HPDE6-E6E7 (cell line): Measurements from ENCODE around the gene GAN.
"Not testable (repeated sequence)": the region's sequence is repeated elsewhere in the genome, so short reads cannot be mapped to it uniquely, and the experiment has no call there.

Experiments used
- DNase-seq: peaks from one replicate; pipeline ENCODE4 v3.0.0; 2011; ENCODE audit warnings: missing footprints; ENCODE audit errors: extremely low spot score

The GAN gene

DNA sequence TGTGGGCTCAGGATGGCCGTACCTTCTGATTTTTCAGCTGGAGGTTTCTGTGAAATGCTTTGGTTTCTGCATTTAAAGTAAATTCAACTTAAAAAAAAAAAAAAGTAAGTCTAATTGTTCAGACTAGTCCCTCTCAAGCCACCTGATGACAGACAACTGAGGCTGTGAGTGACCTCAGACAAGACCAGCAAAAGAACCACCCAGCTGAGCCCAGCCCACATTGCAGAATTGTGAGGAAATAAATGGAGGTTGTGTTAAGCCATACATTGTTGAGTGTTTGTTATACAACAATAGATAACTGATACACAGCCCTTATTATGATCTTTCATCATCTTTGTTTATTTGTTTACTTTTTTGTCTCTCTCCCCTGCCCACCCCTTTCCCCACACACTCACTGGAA lies 85.1 kb downstream of the GAN start:
- no peak for DNase-seq

DNA sequence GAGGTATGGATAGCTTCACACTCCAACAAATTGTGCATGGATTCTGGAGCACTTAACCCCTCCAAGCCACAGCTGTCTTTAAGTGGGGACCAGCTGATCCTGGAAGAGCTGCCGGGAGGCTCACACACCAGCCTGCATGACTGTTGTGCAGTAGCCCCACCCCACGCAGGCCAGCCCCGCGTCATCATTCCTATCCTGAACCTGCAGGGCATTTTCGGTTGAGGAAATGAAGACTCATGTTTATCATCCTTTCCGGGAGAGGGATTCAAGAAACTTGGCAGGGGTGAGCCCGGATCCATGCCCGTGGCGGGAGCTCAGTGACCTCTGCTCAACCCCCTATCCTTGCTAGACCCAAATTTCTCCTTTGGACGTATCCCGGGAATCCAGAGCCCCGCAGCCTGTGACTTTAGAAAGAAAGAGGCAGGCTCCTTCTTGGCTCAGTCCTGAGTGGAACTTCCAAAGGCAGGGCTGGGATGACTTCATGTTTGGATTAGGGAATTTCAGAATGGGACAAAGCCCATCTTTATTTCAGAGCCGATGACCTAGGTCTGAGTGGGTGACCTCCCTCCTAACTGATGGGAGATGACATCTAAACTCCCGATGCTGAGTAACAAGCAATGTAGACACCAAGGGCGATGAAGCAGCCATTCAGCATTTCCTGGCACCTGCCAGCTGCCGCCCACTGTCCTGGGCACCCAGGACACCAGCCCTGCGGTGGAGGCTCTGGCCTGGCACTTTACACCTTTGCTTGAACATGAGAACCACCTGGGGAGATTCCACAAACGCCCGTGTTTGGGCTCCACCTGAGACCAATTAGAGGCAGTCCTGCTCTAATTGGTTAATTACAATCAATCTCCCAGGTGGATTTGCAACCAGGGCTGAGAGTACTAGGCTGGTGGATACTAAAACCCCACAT lies 86.5 kb downstream of the GAN start:
- DNase-seq, result peak; percentile 99

DNA sequence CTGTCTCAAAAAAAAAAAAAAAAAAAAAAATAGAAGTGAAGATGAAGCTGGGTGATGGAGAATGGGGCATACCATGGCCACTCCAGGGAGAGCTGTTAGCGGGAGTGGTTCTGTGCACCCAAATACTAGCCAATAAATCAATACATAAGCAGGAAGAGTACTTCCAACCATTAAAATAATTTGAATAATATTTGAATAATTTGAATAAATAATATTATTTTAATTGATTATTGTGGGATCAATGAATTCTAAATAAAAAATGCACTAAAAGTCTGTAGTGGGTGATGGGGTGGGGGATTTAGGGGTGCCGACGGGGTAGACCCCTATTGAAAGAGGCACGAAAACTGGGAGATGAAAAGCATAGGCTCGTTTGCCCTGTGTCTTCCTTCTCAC lies 88.4 kb downstream of the GAN start:
- DNase-seq, result no peak

DNA sequence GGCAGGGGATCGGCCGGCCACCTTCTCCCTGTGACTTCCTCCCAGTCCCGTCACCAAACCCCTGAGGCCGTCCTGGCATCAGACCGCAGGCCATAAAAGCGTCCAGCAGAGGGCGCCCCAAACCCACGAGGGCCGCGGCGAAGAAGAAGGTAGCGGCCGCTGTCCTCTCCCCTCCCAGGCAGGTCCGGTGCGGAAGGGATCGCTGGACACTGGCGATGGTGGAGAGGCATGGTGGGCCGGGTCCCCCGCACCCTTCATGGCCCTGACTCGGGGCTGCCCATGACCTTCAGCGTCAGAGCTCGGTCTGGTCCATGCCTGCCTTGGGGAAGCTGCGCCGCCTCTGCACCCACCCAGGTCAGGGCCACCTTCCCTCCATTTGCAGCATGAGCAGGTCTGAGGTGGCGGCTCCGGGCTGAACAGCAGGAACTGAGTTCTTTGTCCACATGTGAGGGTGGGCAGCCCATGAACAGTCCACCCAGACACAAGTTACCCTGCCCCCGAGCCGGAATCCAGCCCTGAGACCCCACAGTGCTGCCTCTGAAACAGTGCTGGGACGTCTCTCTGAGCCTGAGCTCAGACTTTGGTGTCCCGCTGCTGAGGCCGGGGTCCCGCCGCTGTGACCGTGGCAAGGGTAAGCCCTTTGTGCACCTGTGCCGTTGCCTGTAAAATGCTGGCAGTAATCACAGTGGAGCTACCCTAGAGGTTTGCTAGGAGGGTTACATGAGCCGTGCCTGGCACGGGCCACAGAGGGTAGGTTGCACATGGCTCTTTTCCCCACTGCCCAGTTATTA lies 89.0 kb downstream of the GAN start:
- DNase-seq, result peak; percentile 84

DNA sequence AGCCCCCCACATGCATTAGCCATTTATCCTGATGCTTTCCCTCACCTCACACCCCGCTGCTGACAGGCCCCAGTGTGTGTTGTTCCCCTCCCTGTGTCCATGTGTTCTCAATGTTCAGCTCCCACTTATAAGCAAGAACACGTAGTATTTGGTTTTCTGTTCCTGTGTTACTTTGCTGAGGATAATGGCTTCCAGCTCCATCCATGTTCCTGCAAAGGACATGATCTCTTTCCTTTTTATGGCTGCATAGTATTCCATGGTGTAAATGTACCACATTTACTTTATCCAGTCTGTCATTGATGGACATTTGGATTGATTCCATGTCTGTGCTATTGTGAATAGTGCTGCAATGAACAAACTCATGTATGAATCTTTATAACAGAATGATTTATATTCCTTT lies 90.2 kb downstream of the GAN start:
- not testable (repeated sequence) for DNase-seq

DNA sequence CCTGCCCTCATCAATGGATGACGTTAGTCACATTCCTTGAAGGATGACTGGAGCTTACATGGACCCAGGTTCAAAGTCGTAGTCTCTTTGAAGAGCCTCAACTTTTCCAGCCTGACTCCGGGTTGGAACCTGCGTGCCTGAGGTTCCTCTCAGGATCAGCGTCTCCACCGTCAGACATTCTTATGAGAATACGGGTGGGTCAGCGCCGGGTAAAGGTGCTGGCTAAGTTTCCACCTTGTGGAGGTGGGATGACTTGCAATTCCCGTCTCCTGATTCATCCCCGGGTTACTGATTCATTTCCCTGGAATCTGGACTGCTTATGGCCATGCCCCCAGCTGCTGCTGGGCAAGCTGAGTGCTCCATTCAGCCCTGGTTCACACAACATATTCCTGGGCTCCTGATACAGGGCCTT lies 90.9 kb downstream of the GAN start:
- peak; percentile 96 for DNase-seq

DNA sequence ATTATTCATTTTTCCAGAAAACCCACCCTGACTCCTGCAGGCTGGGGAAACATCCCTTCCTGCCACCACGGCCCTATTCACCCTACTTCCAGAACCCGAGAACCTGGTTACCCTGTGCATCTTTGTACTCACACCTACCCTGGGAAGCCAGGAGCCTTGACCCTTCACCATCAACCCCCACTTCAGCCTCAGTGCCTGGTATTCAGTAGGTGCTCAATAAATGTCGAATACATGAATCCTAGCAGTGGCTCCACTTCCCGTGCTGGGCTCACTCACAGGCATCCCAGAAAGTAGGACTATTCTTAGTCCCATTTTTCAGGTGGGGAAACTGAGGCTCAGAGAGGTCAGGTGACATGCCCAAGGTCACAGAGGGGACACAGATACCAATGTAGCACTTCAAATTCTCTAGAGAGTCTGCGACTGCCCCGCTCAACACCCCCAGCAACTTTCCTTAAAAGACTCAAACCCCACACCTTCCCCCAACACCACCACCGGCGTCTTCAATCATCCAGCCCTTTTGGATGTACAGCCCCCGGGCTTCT lies 93.7 kb downstream of the GAN start:
- no peak for DNase-seq

DNA sequence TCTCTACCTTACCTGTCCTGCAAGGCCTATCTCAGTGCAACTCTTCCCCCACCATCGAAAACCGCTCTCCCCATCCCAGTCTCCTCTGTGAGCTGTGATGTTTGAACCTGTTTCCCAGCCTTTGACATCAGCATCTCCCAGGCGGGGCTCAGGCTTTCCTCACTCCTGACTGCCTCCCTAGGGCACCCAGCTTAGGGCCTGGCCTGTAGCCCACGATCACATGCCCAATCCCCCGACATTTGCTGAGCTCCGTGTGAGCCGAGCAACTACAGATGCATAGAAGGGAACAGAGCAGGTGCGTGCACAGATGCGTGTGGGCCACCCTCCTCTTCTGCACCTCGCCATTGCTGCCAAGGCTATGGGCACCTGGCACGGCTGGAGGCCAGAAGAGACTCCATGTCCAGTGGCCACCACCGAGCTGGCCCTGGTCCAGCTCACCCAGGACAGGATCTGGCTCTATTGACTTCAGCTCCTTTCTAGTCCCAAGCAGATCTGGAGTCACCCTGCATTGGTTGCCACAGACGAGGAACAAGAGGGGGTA lies 94.3 kb downstream of the GAN start:
- no peak for DNase-seq

DNA sequence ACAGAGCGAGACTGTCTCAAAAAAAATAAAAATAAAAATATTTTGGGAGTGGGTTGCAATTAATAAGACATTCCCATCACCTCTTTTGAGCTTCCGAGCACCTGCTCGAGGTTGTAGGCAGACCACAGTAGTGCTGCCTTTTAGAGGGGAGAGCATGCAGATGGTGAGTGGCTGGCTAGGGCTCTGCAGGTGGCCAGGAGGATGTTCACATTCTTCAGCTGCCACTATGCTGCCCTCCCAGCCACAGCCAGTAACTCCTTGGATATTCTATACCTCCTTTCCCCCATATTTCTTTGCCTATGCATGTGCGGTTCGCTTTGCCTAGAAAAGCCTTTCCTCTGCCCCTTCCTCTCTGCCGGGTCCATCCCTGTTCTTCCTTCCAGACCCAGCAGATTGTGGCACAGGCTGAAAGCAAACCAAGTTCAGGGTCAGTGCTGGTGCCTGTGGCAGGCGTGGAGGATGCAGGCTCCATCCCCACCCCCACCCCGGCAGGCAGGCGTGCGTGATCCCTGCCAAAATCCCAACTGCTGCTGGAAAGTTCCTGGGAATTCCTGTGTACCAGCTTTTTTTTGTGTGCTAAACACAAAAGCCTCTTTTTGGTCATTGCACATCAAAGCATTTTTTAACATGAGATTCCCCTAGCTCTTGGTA lies 96.0 kb downstream of the GAN start:
- DNase-seq, result no peak

DNA sequence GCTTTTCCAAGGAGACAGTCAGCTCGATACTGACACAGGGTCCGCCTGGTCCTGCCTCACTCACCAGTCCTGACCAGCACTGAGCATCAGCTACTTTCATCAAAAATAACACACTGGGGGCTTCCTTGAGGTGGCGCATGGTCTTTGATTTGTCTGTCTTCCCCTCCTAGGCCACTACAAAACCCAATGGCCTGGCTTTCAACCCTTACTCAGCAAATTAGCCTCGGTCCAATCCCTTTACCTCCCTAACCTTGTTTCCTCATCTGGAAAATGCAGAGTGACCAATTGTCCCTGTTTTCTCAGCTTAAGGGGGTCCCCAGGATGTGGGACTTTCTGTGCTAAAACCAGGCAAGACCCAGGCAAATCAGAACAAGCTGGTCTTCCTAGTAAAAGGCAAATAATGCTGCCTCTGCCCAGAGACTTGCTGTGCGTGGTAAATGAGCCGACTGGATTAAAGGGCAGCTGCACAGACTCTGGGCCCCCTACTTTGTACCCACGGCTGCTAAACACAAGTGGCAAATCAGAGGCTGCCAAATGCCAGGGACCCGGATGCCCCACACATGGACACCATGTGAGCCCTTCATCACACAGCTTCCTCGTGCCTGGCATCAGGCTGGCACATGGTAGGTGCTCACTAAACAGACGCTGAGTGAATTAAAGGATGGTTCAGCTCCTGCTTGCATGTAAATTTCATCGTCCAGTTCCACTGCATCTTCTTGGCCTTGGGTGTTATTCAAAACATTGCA lies 98.7 kb downstream of the GAN start:
- no peak for DNase-seq

DNA sequence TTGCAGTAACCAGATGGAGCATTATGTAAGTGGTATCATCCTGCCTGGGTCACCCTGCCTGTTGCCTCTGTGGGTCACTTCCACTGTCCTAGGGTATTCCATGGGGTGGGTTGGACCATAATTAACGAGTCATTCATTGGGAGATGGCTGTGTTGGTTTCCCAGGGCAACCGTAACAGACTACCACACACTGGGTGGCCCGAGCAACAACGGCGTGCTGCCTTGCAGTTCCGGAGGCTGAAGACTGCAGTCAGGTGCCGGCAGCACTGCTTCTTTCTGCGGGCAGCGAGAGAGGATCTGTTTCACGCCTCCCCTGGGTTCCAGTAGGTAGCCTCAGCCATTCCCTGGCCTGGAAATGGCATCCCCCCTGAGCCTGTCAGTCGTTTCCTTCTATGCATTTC lies 101.0 kb downstream of the GAN start:
- DNase-seq, result no peak

DNA sequence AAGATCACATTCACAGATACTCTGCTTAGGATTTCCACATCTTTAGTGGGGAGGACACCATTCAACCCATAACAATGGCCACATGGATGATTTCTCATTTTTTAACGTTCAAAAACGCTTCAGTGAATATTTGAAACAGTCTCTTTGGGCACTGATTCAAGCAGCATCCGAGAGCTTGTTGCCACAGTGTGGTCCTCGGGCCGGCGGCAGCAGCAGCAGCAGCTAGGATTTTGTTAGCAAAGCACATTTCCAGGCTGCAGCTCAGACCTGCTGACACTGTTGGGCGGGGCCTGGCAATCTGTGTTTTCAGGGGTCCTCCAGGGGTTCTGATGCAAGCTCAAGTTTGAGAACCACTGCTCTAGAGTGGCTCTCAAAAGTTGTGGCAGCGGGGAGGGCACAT lies 102.0 kb downstream of the GAN start:
- DNase-seq, result no peak

DNA sequence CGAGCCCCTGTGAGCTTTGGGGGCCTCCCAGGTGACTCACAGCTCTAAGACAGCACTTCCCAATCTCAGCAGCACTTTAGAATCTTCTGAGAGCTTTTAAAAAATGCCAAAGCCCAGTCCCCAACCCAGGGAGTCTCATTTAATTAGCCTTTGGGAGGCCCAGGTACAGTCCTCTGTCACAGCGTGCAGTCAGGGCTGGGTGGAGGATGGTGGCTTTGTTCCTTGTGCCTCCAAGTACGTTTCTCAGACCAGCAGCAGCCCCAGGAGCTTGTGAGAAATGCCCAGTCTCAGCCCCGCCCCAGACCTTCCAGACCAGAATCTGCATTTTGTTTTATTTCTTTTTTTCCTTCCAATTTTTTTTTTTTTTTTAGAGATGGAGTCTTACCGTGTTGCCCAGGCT lies 102.4 kb downstream of the GAN start:
- no peak for DNase-seq

DNA sequence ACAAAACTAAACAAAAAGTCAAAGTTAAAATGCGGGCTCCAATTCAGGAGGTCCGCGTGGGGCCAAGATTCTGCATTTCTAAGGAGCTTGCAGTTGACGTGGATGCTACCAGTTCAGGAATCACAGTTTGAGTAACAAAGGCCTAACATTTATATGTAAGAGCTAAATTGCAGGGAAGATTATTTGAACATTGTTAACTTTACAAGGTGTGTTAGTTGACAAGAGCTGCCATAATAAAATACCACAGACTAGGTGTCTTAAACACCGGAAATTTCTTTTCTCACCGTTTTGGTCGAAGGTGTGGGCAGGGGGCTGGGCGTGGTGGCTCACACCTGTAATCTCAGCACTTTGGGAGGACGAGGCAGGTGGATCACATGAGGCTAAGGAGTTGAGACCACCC lies 105.0 kb downstream of the GAN start:
- DNase-seq, result no peak

DNA sequence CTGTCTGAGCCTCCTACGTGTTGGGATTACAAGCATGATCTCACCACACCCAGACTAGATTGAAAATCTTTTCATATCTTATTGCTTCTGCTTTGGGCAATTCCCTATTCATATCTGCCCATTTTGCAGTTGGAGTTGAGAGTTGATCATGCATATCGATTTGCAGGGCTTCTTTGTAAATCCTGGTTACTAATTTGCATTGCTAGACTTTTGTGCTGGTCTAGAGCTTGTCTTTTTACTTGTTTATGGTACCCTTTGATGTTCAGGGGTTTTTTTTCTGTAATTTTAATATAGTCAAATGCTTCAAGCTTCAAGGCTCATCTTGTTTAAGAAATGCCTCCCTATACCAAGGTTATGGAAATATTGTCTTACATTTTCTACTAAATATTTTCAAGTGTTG lies 106.4 kb downstream of the GAN start:
- DNase-seq, result no peak

DNA sequence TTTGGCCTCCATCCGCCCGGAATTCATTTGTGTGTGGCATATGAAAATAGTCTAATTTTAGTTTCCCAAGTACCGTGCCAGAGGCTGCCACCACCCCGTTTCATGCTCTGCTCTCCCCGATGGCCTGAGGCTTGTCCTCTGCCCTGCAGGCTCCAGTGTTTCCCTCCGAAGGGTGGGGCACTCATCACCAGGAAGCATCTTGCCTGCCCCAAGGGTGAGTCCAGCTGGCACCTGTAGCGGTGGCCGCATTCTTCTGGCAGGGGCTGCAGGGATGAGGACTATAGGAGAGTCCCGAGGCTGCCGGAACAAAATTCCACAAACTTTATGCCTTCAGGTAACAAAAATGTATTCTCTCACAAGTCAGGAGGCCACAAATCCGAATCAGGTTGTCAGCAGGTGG lies 106.8 kb downstream of the GAN start:
- no peak for DNase-seq

DNA sequence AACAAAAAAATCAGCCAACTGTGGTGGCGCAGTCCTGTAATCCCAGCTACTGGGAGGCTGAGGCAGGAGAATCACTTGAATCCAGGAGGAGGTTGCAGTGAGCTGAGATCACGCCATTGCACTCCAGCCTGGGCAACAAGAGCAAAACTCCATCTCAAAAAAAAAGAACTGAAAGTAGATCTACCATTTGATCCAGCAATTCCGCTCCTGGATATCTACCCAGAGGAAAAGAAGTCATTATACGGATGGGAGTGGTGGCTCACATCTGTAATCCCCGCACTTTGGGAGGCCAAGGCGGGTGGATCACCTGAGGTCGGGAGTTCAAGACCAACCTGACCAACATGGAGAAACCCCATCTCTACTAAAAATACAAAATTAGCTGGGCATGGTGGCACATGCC lies 107.4 kb downstream of the GAN start:
- not testable (repeated sequence) for DNase-seq

DNA sequence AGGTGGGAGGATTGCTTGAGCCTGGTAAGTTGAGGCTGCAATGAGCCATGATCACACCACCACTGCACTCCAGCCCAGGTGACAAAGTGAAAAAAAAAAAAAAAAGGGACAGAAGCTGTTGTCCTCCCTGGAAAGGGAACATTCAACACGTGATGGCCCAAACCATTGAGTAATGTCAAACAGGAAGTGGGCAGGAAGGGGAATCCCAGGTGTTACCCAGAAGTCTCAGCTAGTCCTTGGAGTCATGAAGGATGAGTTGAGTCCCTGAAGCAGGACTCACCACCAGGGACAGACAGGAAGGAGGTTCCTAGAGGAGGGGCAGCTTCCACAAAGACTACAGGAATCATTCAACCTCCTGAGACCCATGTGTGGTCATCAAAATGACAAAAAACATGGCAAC lies 110.0 kb downstream of the GAN start:
- no peak for DNase-seq

DNA sequence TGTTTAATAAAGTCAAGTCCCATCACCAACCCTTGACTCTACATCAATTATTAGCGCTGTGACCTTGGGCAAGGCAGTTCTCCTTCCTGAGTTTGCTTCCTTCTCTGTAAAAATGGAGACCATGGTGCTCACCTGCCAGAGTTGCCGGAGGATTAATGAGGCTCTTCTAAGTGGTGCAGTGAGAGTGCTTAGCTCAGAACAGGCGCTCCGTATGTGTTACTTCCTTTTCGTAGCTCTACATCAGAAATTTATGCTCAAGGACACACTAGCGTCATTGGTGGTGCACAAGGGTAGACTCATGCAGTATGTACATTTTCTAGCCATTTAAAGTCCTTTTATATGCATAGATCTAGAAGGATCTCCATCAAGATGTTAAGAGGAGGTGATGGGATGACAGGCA lies 112.5 kb downstream of the GAN start:
- DNase-seq, result no peak

DNA sequence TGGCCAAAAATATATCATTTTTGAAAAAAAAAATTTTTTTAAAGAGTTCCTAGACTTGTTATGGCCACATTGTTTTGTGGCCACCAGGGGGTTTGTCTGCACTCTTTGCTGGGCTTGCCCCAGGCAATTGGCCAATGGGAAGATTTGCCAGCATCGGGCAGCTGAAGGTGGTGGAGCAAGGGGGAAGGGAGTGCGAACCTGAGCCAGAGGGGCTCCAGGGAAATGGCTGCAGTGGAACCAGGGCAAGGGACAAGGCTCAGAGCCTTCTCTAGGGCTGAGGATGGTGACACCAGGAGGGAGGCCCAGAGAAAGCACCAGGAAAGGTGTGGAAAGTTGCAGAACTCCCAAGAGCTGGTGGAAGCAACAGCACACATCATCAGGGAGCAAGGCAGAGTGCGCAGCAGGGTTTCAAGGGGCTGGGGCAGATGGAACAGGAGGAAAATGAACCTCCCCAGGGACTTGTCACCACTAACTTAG lies 114.3 kb downstream of the GAN start:
- DNase-seq, result no peak
